DND-41 (cell line): ENCODE results near the gene MICAL2.

Experiments used
- CTCF ChIP-seq: IDR thresholded peaks from 2 replicates; pipeline ENCODE4 v1.5.1; 2012; ENCODE audit warnings: borderline replicate concordance, low read length, moderate library complexity, mild to moderate bottlenecking; ENCODE audit not compliant: poor library complexity, severe bottlenecking; ENCODE audit errors: extremely low read depth
- EZH2 ChIP-seq: IDR thresholded peaks from 3 replicates; pipeline ENCODE4 v1.6.1; 2012; ENCODE audit warnings: borderline replicate concordance, low read depth, mild to moderate bottlenecking, moderate library complexity, low read length, inconsistent platforms; ENCODE audit not compliant: severe bottlenecking

- no peak for TF ChIP-seq CTCF
- TF ChIP-seq EZH2, result no peak
Measured at GRCh38 chr11:12241971-12242672, 131.7 kb downstream of the MICAL2 start.
